ENCODE measurements around the gene OR2J1.

The OR2J1 gene

DNA sequence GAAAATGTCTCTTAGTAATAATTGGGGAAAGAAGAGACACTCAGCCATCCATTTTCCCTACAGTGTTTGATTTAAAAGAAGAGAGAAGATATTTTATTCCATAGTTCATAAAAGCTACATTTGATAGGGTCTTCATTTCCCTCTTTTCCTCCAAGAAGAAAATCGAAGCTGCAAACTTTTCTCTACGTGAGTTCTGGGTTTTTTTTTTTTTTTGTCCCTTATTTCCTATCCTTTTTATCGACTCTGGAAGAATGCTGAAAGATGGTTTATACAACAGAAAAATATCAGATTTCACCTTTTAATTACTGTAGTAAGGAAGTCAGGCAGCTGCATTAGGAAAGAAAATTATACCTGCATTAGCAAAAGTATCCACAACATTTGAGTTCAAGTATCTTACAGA is at the start of gene OR2J1:
Gene OR2J1, plus strand, starts transcription at position 301 of the 400 bp plus-strand sequence. CDS start 1,453 bp downstream, outside the sequence.
- no peak within 1 kb of the TSS for H3K4me3 ChIP-seq (ENCODE audit: control insufficient read depth, low read depth, low read length)
- TF ChIP-seq, protein P1, sequence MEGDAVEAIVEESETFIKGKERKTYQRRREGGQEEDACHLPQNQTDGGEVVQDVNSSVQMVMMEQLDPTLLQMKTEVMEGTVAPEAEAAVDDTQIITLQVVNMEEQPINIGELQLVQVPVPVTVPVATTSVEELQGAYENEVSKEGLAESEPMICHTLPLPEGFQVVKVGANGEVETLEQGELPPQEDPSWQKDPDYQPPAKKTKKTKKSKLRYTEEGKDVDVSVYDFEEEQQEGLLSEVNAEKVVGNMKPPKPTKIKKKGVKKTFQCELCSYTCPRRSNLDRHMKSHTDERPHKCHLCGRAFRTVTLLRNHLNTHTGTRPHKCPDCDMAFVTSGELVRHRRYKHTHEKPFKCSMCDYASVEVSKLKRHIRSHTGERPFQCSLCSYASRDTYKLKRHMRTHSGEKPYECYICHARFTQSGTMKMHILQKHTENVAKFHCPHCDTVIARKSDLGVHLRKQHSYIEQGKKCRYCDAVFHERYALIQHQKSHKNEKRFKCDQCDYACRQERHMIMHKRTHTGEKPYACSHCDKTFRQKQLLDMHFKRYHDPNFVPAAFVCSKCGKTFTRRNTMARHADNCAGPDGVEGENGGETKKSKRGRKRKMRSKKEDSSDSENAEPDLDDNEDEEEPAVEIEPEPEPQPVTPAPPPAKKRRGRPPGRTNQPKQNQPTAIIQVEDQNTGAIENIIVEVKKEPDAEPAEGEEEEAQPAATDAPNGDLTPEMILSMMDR (conservative IDR thresholded peaks at IDR 0.05; ENCODE audit: control insufficient read depth, insufficient read depth, low read depth, low read length): no peak
- no peak for DNase-seq (ENCODE audit: low read depth)

DNA sequence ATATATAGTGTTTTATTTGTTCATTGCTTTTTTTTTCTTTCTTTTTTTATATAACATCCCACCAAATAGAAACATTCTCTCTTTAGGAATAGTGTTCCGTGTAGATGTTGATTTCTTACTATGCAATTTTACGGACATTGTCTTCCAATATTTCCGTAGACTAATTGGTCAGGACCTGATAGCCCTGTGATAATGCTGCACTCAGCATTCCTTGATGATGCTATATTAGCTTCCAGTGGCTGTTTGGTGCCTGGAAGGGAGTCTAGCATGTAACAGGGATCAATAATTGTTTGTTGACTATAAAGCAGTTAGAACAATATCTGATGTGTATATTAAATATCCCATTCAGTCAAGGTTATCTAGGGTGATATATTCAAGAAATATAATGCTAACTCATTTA is 47.6 kb upstream of the OR2J1 start:
- no peak overlapping the region for H3K4me3 ChIP-seq (ENCODE audit: control insufficient read depth, low read depth, low read length)
- no peak for DNase-seq (ENCODE audit: low read depth)

DNA sequence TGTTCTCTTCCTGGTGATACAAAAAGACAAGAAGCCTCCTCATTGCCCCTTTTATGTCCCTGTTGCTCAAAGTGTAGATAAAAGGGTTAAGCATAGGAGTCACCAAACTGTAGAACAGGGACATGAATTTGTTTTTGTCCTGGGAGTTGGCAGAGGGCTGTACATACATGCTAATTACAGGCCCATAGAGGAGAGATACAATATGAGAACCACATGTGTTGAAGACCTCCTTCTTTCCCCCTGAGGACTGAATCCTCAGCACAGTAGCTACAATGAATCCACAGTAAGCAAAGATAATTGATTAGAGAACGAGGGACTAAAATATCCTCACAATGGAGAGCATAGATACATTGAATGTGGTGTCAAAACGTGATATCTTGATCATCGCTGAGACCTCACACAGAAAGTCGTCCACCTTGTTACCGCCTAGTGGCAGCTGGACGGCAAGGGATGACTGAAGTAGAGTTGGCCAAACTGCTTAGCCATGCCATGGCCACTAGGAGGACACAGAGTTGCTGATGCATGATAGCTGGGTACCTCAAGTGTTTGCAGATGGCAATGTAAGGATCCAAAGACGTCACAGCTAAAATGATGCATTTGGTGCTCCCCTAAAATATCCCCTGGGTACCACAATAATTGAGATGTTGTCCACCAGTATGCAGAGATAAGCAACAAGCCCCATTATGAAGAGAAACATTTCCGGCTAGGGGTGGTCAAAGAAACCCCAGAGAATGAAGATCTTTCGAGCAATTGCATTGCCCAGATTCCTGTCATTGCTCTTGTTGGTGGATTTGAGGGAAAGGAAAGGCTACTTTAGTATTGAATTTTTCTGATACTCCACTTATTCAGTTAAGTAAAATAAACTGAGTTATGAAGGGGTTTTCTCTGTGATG is 27.2 kb upstream of the OR2J1 start:
- peak; percentile 28 for DNase-seq (ENCODE audit: low read depth)
- TF ChIP-seq, protein P1 (conservative IDR thresholded peaks at IDR 0.05; ENCODE audit: control insufficient read depth, insufficient read depth, low read depth, low read length): peak; percentile 61
- H3K4me3 ChIP-seq (ENCODE audit: control insufficient read depth, low read depth, low read length): no peak overlapping the region

More for the DNA sequence above, 47.6 kb upstream of the OR2J1 start:
- TF ChIP-seq, protein P1 (conservative IDR thresholded peaks at IDR 0.05; ENCODE audit: control insufficient read depth, insufficient read depth, low read depth, low read length): no peak

DNA sequence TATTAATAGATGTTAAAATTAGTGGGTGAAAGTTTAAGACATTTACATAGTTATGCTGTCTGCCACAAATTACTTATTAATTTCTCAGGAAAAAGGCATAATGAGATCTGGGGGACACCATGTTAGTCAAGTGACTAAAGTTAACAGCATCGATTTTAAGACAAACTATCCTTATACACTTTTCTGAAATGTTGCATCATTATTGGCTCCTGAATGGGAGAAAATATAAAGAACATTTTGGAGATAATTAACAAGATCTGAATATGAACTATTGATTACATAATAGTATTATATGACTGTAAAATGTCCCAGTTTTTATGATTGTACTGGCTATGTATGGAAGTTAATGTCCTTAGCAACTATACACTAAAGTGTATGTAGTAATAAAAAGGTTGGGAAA is 20.1 kb upstream of the OR2J1 start:
- no peak overlapping the region for H3K4me3 ChIP-seq (ENCODE audit: control insufficient read depth, low read depth, low read length)
- TF ChIP-seq, protein P1 (conservative IDR thresholded peaks at IDR 0.05; ENCODE audit: control insufficient read depth, insufficient read depth, low read depth, low read length): no peak
- no peak for DNase-seq (ENCODE audit: low read depth)

DNA sequence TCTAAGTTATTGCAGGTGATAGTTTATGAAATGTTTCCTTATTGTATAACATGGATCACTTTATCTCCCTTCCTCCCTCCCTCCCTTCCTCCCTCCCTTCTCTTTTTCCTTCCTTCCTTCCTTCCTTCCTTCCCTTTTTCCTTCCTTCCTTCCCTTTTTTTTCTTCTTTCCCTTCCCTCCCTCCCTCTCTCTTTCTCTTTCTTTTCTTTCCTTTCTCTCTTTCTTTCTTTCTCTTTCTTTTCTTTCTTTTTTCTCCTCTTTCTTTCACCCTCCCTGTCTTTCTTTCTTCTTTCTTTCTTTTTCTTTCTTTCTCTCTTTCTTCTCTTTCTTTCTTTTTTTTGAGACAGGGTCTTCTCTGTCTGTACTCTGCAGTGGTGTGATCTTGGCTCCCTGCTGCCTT is 18.0 kb upstream of the OR2J1 start:
- no peak for DNase-seq (ENCODE audit: low read depth)
- TF ChIP-seq, protein P1 (conservative IDR thresholded peaks at IDR 0.05; ENCODE audit: control insufficient read depth, insufficient read depth, low read depth, low read length): no peak
- H3K4me3 ChIP-seq (ENCODE audit: control insufficient read depth, low read depth, low read length): no peak overlapping the region

DNA sequence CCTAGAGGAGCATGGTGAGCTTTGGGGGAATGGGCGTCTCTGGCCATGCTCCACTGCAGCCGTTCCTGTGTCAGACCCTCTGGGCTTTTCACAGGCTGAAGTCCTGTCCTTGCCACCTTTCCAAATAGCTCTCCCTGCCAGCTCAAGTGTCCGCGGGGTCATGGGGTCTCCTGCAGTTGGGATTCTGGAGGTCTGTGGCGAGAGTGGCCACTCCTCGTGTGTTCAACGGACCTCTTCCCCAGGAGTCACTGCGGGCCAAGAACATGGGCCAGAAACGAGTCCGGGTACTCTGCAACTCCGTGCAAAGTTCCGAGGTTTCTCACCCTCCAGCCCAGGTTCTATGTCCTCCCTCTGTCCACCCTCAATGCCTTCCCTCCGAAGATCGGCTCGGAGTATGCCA is 16.8 kb upstream of the OR2J1 start:
- H3K4me3 ChIP-seq (ENCODE audit: control insufficient read depth, low read depth, low read length): no peak overlapping the region
- TF ChIP-seq, protein P1 (conservative IDR thresholded peaks at IDR 0.05; ENCODE audit: control insufficient read depth, insufficient read depth, low read depth, low read length): no peak
- DNase-seq (ENCODE audit: low read depth): no peak

Measured in fibroblast of mammary gland (primary cell).